C4-2B (cell line): ENCODE measurements around the gene PTPRN2.

ENCODE experiments used
- ZFX ChIP-seq: fragments of 450-650 bp; IDR thresholded peaks from 2 replicates; pipeline ENCODE4 v1.6.1; 2017
- TF ChIP-seq, protein P1 (sequence below): fragments of 450-650 bp; conservative IDR thresholded peaks from 2 replicates; pipeline ENCODE4 v1.5.1; 2017; ENCODE audit warnings: mild to moderate bottlenecking

DNA sequence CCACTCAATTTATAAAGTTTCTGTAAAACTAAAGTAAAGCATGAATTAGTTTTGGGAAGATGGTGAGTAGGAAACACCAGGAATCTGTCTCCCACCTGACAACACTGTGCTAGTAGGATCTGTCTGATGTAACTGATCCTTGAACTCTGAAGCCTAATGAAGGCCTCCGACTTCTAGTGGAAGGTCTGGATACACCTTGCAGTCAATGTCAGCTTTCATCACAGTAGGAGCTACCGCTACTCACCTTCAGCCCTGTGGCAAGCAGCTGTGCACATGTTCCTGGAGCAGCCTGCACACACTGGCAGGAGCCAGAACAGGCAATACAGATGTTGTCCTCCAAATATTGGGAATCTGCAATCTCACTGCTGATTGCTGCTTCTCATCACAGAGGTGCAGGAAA, 471.4 kb downstream of the PTPRN2 start:
- TF ChIP-seq, protein P1, sequence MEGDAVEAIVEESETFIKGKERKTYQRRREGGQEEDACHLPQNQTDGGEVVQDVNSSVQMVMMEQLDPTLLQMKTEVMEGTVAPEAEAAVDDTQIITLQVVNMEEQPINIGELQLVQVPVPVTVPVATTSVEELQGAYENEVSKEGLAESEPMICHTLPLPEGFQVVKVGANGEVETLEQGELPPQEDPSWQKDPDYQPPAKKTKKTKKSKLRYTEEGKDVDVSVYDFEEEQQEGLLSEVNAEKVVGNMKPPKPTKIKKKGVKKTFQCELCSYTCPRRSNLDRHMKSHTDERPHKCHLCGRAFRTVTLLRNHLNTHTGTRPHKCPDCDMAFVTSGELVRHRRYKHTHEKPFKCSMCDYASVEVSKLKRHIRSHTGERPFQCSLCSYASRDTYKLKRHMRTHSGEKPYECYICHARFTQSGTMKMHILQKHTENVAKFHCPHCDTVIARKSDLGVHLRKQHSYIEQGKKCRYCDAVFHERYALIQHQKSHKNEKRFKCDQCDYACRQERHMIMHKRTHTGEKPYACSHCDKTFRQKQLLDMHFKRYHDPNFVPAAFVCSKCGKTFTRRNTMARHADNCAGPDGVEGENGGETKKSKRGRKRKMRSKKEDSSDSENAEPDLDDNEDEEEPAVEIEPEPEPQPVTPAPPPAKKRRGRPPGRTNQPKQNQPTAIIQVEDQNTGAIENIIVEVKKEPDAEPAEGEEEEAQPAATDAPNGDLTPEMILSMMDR, result no peak
- TF ChIP-seq ZFX, result no peak
